ENCODE data around the gene TTC33.

GRCh38 chr5:40550481-40550880 lies 205.3 kb downstream of the TTC33 start:
- TF ChIP-seq POLR2A (IDR thresholded peaks at IDR 0.05) (no peak), CTCF (IDR thresholded peaks at IDR 0.05) (no peak)

Data from Peyer's patch (tissue), 4 donors.